ENCODE data around the gene PCSK6.
"Not testable (repeated sequence)": the region's sequence is repeated elsewhere in the genome, so short reads cannot be mapped to it uniquely, and the experiment has no call there.

PCSK6 gene

GRCh38 chr15:101382544-101382943 is 107.0 kb downstream of the PCSK6 start:
- peak in 1 of 56 donors; percentile 14 for DNase-seq

DNA sequence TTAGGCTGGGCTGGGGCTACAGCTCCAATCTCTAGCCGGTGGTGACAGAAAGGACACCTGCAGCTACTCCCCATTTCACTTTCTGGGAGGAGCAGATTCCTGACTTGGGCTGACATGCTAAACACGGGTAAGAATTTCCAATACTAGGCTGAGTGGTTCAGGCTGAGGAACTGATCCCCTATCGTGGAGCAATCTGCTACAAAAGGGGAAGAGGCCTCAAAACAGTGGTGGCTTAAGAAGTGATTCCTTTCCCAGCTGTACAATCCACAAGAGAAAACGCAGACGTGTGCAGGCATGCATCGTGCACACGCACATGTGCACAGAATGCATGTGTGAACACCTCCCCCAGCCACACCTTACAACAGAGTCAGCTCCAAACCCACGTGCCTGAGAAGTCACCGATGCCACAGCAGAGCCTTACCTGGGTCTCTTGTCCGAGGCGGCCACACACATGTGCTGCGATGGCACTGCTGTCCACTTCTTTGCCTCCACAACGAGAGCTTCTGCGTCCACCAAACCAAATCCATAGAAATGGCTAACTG is 107.8 kb downstream of the PCSK6 start:
- DNase-seq, result no peak

DNA sequence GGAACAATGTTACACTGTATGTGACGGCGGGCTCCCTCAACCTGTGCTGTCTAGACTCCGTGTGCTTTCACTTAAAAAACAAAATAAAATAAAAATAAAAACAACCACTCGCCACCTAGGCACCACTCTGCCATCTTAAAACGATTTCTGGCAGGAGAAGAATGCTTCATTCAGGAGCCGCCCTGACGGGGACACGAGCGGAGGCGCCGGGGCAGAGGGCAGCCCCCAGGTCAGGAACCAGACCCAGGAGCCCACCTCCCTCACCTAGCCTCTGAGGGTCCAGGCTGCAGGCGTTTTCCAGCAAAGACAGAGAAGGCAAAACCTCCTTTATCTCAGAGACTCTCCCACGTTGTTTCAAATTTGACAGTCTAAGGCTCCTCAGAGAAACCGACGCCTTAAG is 109.4 kb downstream of the PCSK6 start:
- DNase-seq, result no peak

DNA sequence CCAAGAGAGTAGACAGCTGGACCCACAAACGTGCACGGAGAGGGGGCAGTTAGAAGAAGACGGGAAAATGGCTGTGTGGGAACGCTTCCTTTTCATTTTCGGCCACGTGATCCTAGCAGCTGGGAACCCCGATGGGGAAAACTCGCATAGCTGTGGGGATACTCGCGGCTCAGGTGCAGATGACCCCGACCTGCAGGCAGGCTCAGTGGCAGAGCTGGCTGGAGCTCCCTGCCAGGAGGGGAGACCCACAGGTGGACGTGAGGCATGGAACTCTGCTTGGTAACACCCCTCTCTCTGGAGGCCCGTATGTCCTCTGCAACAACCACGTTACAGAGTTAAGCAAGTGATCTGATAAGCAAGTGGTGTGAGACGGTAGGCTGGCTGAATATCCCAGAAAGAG is 109.9 kb downstream of the PCSK6 start:
- no peak for DNase-seq

GRCh38 chr15:101378879-101379278 is 110.6 kb downstream of the PCSK6 start:
- DNase-seq, result no peak

DNA sequence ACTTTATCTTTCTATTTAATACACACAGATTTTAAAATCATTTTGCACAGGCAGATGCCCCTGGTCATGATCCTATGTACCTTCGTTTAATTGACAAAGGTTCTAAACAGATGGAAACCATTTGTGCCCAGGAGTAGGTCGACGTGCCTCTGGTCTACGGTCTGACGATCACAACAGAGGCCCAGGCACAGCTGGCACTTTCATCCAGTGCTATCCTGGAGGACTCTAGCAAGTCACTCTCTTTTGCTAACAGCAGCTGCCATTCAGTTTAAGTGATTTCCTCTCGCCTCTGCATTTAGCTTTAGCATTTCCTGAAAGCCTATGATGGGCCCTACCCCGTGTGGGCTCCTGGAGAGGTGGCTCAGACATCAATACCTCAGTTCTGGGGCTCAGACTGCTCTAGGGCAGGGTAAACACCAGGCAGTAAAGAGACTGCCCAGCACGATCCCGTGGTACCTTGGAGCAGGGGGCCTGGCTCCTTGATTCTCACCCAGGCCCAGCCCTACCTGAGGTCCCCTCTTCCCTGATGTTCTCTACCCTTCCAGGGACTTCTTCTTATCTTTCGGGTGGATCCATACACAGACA is 111.2 kb downstream of the PCSK6 start:
- DNase-seq, result no peak

GRCh38 chr15:101376615-101377395 is 112.7 kb downstream of the PCSK6 start:
- no peak for DNase-seq

DNA sequence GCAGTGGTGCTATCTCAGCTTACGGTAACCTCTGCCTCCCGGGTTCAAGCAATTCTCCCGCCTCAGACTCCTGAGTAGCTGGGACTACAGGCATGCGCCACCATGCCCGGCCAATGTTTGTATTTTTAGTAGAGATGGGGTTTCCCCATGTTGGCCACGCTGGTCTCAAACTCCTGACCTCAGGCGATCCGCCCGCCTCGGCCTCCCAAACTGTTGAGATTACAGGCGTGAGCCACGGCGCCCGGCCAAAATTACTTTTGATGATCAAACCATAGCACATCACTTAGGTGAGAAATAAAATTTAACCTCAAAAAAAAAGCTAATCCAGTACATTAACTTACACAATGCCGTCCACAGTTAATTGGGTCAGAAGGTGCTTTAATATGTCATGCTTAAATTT is 114.5 kb downstream of the PCSK6 start:
- not testable (repeated sequence) for DNase-seq

GRCh38 chr15:101374326-101374725 is 115.2 kb downstream of the PCSK6 start:
- DNase-seq, result no peak

DNA sequence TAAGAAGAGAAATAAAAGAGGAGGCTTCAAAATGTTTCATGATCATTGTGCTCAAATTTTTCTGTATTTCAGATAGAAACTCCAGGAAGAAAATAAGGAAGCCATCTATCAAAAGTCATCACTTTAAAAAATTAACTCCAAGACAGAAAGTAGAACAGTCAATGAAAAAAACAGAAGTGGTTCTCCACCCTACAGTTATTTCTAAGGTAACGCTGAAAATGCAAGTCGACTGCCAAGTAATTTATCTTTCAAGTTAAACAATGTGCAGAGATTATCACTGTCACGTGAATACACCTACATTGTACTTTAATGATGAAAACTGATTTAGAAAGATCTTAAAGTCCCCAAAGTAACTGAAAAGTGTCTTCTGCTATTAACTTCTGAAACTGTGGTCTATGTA is 115.9 kb downstream of the PCSK6 start:
- no peak for DNase-seq

DNA sequence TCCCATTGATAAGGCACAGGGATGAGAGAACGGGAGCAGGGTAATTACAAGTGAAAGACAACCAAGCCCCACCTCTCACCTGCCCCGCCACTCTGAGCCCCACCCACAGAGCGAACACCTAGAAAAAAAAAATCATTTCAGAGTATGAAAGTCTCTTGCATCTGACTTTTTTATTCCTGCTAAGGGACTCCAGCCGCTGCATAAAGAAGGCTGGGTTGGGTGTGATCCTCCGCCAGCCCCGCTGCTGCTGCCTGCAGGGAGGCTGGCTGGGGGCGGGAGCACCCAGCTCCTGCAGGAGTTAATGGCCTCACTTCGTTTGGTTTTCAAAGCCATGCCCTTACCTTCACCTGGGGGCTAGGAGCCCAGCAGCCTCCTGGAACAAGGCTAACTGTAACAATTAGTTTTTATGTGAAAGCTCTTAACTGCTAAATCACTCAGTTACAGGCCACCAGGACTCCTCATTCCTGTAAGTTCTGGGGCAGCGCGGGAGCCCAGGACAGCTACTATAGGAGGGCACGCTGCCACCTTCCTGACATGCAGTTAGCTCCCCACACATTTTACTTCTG is 116.5 kb downstream of the PCSK6 start:
- DNase-seq, result no peak

GRCh38 chr15:101372149-101372577 is 117.3 kb downstream of the PCSK6 start:
- DNase-seq, result no peak

DNA sequence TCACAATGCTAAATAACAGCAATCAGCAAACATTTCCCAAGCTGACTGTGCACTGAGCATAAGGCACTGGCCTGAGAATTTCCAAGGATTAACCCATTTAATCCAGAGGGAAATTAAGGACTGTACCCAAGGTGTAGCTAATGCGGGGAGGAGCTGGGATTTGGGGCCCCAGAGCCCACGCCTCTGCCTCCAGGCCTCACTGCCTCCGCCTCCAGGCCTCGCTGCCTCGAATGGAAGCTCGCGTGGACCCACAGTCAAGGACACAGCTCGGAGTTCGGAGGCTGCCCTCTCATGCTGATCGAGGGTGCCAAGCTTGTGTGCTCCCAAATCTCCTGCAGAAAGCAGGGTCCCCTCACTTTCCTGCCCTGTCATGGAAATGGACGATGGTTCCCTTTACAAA is 118.0 kb downstream of the PCSK6 start:
- no peak for DNase-seq

DNA sequence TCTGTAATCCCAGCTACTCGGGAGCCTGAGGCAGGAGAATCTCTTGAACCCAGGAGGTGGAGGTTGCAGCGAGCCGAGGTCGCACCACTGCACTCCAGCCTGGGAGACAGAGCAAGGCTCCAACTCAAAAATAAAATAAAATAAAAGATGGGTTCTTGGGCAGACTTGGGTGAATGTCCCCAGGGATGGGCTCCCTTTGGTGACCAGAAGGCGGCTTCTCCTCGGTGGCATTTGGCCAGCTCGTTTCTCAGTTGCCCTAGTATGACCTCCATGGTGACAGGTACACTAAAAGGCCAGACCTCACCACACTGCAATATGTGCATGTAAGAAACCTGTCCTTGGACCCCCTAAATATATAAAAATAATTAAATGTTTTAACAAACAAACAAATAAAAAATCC is 118.4 kb downstream of the PCSK6 start:
- no peak for DNase-seq

DNA sequence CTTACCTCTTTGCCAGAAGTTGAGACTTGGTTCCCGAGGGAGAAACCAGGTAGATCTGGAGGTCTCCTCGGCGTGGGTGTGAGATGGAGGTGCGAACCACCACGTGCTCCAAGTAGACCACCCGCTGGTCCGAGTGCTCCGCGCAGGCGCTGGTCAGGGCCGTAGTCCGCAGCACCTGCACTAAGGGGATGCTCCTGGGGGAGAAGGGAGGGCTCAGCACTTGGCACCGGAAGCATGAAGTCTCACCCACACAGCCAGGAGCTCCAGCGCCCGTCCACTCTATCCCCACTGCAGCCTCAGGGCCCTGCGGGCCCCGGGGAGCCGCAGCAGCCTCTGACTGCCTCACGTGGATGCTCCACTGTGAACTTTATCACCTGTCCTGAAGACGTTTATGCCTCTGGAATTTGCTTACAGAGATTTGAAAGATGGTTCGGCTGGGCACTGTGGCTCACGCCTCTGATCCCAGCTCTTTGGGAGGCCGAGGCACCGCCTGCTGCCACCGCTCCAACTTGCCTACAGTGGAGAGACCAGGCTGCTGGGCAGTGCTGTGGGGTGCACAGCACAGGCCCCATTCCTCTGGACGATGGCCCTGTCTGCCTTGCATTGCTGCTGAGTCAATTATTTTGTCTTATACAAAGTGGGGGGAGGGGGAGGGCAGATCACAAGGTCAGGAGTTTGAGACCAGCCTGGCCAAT is 119.0 kb downstream of the PCSK6 start:
- no peak for DNase-seq

GRCh38 chr15:101369676-101370075 is 119.8 kb downstream of the PCSK6 start:
- no peak for DNase-seq

DNA sequence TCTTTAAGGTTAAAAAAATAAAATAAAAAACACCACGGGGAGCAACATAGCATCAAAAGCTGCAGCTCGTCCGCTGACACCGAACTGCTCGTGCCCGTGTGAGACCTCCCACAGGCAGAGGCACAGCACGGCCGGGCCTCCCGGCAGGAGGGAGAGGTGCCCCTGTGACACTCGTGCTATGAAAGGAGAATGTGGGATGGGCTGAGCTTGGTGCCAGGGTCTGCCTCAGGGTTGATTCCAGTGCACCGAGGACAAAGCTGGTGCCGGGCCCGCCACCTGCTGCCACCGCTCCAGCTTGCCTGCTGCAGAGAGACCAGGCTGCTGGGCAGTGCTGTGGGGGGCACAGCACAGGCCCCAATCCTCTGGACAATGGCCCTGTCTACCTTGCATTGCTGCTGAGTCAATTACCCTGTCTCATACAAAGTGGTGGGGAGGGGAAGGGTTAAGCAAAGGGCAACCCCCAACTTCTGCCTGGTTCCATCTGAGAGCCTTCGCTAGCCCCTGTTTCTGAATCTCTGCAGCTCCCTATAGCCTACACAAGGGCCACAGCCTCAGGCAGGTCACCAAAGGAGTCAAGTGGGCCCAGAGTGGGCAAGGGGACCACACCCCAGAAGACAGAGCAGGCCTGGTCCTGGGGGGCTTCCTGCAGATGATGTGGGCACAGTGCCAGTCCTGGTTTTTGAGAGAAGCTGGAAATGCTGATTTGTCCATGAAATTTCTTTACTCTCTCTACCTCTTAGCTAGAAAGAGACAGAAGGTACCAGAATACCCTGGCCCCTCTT is 120.5 kb downstream of the PCSK6 start:
- DNase-seq, result no peak

GRCh38 chr15:101368086-101368780 is 121.3 kb downstream of the PCSK6 start:
- DNase-seq, result no peak

DNA sequence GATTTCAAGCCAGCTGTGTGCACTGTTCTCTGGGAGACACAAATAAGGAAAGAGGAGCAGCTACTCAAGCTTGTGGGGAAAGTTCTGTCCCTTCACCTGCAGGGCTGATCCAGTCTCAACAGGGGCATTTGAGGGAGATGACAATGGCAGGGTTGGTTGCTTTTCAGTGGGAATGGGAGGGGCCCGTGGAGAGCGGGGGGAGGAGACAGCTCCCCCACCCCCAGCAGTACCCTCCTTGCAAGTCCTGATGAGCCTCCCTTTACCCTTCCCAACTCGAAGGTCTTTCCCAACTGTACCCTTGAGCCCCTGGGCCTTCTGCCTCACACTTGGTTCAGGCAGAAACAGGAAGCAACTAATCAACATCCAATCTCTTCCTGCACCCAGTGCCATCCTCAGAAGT is 122.7 kb downstream of the PCSK6 start:
- no peak for DNase-seq

DNA sequence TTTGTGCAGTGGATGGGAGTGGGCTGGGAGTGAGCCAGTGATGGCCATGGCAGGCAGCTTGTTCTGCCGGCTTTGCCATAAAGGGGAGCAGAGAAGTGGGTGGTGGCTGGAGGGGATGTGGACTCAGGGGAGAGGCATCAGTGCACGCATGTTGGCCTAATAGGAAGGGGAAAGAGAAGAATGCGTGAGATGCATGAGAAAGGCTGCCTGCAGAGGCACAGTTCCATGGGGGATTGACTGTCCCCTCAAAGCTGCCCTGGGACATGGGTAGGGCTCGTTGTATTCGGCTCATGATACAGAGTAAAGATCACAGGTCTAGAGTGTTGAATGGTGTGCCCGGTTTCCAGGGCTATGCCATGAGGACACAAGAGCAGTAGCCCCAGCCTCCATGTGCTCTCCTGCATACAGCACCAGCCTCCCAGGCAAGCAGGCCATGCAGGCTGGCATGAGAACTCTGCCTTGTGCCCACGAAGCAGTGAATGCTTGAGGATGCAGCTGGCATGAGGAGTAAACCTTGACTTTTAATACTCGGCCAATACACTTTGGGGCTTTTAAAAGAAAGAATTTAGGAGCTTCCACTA is 126.4 kb downstream of the PCSK6 start:
- no peak for DNase-seq

Measured in amygdala (tissue), 56 donors.